Left hindlimb (tissue), 1 donor: Measurements from ENCODE around the gene CAMTA1.
A peak's percentile ranks its signal among the peaks of the same experiment; 100 is the strongest.

Experiments used
- DNase-seq: peaks from one replicate; pipeline ENCODE4 v3.0.0-alpha.2; 2018

Gene CAMTA1

GRCh38 chr1:7385471-7386225 is 600.4 kb downstream of the CAMTA1 start:
- no peak for DNase-seq

DNA sequence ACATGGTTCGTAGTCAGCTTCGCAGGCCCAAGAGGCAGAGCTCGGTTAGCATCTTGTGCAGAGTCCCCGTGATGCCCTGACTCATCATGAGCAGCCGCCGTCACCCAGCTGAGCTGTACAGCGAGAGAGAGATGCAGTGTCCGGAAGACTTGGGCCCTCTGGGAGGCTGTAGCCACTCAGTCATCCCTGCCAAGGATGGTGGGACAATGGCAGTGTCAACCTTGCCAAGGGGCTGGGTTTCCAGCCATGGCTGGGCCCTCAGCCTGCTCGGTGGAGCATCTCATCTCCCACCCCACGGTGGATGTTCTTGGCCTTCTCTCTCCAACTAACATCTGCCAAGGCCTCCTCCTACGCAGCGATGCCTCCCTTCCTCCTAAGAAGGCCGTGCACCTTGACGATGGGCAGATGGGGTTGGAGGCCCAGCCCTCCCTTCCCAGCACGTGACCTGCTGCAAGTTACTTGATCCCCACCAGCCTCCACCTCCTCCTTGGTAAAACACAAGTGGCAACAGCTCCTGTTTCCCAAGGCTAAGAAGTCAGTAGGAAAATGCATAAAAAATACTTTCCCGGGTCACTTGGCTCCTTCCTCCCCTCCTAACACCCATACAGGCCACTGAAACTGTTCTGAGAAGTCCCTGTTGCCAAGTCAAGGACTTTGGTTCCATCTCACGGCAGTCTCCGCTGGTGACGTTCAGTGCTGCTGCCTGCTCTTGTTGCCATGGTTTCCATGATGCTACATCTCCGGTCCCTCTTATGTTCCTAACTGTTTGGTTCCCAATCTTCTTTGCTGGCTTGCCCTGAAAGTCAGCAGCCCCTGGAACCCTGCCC is 601.2 kb downstream of the CAMTA1 start:
- DNase-seq, result no peak

DNA sequence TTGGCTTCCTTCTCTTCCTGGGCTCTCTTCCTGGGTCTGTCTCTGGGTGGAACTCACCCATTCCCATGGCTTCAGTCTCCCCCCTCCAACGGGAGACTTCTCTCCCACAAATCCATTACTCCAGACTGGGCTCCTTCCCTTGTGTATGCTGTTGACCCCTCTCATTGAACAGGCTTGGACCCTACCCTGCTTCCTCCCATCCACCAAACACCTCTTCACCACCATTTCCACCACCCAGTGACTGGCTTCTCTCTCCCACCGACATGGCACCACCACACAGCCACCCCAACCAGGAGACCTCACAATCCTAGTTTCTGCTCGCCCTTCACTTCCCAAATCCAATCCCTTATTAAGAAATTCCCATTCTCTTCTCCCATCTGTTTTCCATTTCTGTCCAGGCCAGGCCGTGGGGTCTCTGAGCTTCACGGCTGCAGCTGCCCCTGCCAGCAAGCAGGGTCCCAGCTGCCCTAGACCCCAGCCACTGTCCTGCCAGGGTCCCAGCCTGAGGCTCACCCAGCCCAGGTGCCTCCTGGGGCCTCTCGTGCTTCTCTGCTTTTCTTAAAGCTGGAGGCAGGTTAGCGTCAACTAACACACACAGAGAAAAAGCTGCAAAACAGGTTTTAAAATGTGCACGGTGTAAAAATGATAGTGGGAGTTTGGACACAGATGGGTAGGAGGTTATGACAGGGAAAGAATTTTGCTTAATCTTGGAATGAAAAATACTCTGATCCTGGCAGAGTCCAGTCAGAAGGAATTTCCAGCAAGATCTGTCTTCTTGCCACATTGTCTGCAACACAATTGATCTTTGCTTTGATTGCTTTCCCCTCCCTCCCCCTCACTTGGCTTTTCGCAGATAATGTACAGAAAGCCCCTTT is 602.0 kb downstream of the CAMTA1 start:
- DNase-seq, result no peak

DNA sequence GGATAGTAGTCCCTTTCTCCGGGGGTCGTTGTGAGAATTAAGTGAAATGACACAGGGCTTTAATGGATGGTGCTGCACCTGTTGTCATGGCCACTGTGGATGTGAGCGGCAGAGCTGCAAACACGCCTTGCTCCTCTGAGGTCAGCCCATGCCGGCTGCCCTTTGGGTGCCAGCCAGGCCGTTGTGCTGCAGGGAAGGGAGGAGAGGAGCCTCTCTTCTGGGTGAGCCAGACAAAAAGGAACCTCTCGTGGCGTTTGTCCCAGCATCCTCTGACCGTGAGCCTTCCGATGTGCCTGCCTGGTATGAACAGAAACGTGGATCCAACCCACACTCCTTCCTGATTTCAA is 602.9 kb downstream of the CAMTA1 start:
- DNase-seq, result no peak

DNA sequence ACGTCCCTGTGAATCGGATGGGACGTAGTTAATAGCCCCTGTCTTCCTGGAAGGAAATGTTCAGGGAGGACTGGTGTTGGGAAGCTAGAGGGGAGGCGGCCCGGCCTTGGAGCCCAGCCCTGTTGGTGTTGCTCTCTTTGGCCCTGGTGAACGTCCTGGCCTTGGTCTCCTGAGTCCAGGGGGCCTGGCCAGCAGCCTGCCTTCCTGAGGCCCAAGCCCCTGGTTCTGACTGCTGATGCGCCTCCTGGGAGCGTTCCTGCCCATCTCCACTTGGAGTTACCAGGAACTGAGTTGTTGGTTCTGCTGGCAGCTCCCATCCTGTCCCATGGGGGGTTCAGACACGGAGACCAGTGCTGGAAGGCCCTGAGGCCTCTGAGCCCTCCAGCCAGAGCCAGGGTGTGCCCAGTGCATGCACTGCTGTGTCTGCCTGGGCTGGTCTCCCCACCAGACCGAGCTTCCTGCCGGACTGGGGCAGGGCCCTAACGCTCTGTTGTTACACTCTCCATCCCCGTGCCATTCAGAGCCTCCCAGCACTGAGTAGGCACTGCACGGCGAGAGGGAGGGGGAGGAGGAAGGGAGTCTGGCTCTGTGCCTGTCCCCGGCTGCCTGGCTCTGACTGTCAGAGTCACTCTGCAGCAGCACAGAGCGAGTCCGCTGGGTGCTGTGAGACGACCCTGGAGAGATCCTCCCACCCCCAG is 603.4 kb downstream of the CAMTA1 start:
- peak; percentile 52 for DNase-seq

DNA sequence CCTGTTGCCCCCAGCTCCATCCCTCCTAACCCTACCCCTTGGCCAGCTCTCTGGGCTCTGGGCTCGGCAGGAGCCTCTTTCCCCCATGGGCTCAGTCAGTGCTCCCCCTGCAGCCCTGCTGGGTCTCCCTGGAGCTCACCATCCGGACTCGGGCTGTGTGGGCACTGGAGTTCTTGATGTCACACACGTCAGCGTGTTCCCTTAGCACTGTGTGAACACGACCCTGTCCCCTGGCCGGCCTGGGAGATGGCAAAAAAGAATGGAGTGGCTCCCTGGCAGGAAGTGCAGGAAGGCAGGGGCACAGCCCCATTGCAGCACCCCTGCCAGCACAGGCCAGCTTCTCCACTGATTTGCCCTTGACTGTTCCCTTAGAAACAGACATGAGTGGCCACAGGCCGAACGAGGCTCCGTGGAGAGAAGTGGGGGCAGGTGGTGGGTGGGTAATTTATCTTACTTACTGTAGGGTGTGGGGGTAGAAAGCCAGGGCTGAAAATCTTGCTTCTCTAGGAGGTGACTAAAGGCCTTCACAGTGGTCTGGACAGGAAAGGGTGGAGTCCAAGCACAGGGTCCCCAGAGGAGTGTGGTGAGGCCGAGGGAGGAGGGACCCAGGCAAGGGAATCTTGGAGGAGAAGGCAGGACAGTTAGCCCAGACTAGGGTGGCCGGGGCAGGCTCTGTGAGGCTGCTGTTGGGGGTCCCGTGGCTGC is 604.1 kb downstream of the CAMTA1 start:
- peak; percentile 53 for DNase-seq

DNA sequence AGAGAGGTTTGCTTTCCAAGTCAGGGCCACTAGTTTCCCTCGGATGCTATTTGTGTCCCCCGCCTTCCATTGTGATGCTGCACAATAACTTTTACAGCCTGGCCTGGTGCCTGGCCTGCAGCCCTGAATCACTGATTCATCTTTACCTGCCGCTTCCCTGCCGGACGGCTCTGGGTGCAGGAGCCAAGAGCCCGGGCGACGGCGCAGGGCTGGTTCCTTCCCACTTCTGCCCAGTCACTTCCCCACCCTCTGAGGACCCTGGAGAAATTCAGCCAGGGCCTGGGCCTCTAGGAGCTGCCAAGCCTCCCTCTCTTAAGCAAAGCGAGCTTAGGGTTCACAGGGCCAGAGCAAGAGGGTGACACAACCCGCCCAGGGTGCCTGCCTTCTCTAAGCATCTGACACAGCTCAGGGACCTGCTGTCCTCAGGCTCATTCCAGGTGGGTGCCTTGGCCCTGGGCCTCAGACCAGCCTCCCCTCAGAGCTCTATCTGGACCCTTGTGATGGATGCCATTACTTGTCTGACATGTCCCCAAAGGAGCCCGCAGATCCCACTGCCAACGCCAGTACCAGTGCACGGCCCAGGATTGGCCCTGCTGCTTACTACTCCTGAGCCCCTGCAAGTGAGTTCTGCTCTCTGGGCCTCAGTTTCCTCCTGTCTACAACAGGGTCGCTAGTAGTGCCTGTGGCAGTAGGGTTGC is 604.8 kb downstream of the CAMTA1 start:
- no peak for DNase-seq

DNA sequence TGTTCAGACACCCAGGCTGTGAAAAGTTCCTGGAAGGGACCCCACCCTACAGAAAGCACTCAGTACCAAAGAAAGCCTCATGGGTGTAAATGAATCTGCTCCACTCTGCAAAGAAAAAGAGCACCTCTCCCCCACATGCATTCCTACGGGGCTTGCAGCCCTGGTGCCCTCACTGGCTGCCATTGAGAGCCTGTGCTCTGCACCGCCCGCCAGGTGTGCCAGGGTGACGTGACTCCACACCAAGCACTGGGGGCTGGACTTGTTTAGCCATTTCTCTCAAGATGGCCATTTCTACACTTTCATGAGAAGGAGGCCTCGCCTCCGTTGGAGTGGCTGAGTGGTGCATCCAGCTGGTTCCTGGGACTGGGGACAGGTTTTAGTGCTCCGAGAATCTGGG is 605.3 kb downstream of the CAMTA1 start:
- DNase-seq, result no peak

GRCh38 chr1:7393136-7393535 is 607.9 kb downstream of the CAMTA1 start:
- DNase-seq, result no peak

DNA sequence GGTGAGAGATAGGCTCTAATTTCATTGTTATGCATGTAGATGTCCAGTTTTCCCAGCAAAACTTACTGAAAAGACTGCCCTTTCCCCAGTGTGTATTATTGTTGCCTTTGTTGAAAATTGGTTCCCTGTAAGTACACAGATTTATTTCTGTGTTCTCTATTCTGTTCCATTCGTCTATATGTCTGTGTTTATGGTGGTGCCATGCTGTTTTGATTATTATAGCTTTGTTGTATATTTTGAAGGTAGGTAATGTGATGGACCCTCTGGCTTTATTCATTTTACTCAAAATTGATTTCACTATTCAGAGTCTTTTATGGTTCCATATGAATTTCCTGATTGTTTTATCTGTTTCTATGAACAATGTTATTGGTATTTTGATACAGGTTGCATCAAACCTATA is 610.0 kb downstream of the CAMTA1 start:
- DNase-seq, result no peak

DNA sequence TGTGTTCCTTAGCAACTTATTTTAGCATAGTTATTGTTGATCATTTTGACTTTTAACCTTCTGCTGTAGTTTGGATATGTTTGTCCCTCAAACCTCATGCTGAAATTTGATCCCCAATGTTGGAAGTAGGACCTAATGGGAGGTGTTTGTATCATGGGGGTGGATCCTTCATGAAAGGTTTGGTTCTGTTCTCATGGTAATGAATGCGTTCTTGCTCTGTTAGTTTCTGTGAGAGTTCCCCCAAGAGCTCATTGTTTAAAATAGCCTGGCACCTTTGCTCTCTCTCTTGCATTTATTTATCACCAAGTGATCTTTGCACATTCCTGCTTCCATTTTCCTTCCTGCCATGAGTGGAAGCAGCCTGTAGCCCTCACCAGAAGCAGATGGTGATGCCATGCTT is 613.7 kb downstream of the CAMTA1 start:
- DNase-seq, result no peak

DNA sequence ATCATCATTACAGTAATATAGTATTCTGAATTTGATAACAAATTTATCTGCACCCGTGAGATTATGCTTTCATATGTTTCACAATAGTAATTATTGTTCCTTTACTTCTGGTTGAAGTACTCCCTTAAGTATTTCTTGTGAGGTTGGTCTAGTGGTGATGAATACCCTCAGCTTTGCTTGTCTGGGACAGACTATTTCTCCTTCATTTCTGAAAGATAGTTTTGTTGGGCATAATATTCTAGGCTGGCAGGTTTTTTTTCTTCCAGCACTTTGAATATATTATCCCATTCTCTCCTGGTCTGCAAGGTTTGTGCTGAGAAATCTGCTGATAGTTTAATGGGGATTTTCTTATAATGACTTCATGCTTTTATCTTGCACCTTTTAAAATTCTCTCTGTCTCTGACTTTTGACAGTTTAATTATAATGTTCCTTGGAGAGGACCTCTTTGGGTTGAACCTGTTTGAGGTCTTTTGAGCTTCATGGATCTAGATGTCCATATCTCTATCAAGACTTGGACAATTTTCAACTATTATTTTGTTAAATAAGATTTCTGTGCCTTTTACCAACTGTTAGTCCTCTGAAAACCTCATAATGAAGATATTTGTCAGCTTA is 614.4 kb downstream of the CAMTA1 start:
- DNase-seq, result no peak

GRCh38 chr1:7400566-7400965 is 615.3 kb downstream of the CAMTA1 start:
- DNase-seq, result no peak

DNA sequence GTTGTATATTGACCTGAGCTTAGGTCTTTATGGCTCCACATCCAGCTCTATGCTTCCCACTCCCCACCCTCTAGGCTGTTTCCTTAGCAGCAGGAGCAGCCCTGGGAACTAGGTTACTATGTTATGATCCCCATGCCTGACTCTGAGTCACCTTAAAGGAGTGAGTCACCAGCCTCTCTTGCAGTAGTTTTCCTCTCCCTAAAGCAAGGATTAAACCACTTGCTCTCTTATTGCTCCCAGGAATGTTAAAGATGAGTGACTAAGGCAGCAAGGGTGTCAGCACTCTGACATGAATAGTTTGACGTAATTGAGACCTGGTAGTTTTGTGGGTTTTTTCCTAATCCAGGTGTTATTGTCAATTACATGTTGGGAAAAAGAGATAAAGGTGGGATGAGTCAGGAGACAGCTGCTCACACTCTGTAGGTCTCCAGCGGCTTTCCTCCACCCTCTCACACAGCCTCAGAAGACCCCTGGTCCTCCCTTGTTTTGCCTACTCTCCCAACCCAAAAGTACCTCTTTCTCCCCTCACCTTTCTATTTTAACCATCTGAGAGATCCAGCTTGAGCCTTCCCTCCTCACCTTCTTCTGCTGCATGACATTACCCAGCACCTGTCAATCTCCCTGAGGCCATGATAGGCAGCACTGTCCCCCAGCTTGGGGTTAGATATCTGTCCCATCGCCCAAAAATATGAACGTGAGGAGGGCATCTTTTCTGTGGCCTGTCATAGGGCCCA is 616.7 kb downstream of the CAMTA1 start:
- no peak for DNase-seq

- DNase-seq, result no peak
These were observed 617.2 kb downstream of the CAMTA1 start for GRCh38 chr1:7402548-7402850.

- no peak for DNase-seq
These were observed 618.2 kb downstream of the CAMTA1 start for GRCh38 chr1:7403265-7404045.

DNA sequence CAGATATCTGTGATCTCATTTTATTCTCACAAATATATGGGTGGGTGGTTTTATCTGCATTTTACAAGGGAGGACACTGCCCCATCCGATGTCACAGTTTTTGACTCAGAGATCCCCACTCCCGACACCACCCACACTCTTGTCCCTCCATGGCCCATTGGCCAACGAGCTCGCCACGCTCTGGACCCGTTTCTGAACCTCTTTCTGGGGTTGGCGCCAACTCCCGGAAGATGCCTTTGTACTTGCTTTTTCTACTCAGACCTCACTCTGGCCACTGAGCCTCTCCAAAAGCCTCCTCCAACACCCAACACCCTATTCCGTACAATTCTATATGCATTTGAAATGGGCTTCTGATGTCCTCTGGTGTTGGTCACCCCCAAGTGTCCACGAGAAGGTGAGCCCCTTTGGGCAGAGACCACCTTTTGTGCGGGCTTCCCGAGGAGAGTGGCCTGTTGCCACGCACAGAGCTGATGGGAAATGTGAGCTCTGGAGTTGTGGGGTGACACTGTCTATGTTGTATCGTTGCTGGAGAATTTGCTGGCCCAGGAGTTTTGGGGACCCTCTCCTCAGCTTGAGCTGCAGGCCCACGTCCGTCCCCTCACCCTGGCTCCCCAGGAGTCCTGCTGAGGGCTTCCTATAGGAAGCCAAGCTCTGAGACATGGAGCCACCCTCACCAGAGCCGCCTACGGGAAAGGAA is 618.9 kb downstream of the CAMTA1 start:
- DNase-seq, result no peak

- no peak for DNase-seq
These were observed 620.7 kb downstream of the CAMTA1 start for GRCh38 chr1:7405844-7406500.
